Activated naive CD8-positive, alpha-beta T cell treated with anti-CD3 and anti-CD28 coated beads, Interleukin-2, amount 10 ng/mL, durations not matched to agents 7 days and 5 days (primary cell): ENCODE data around the gene HNRNPL. TPM values are rescaled to one million over a fixed set of nuclear protein-coding genes. Genes with fewer than 3 reads are reported as not detected.
"Not testable (repeated sequence)": the region's sequence is repeated elsewhere in the genome, so short reads cannot be mapped to it uniquely, and the experiment has no call there.

Source experiments
- ATAC-seq: fragments of 150-1000 bp; cut with Tn5 transposase; one replicate; pipeline ENCODE4 v1.10.0; 2021; ENCODE audit warnings: low read depth, moderate library complexity
- POLR2A ChIA-PET: fragments of 350-600 bp; sonication (Branson Sonifier 250); formaldehyde crosslinking; loops from one replicate; lab custom pipeline; 2021; ENCODE audit warnings: antibody characterized with exemption; lab: Charles Lee
- DNase-seq: peaks from one replicate; pipeline ENCODE4 v3.0.0; 2021
- H3K27ac Mint-ChIP-seq: one replicate; pipeline ENCODE4 v1.8.0; 2022; ENCODE audit warnings: mild to moderate bottlenecking, mixed read lengths
- H3K27me3 Mint-ChIP-seq: one replicate; pipeline ENCODE4 v1.8.0; 2022; ENCODE audit warnings: mild to moderate bottlenecking, moderate library complexity, mixed read lengths
- H3K36me3 Mint-ChIP-seq: one replicate; pipeline ENCODE4 v1.8.0; 2021; ENCODE audit warnings: mild to moderate bottlenecking, mixed read lengths
- H3K4me1 Mint-ChIP-seq: one replicate; pipeline ENCODE4 v1.8.0; 2021; ENCODE audit warnings: mixed read lengths
- H3K4me3 Mint-ChIP-seq: one replicate; pipeline ENCODE4 v1.8.0; 2022; ENCODE audit warnings: mild to moderate bottlenecking, moderate library complexity, mixed read lengths
- H3K9me3 Mint-ChIP-seq: one replicate; pipeline ENCODE4 v1.8.0; 2021; ENCODE audit warnings: mixed read lengths
- total RNA-seq, 2 experiments: library from RNA; stranded (reverse); gene quantifications; one replicate each; pipeline ENCODE4 v1.2.3, GENCODE V29; 2021

Gene HNRNPL
- total RNA-seq, 2 experiments from 2014 or later: 441 to 455 TPM

DNA sequence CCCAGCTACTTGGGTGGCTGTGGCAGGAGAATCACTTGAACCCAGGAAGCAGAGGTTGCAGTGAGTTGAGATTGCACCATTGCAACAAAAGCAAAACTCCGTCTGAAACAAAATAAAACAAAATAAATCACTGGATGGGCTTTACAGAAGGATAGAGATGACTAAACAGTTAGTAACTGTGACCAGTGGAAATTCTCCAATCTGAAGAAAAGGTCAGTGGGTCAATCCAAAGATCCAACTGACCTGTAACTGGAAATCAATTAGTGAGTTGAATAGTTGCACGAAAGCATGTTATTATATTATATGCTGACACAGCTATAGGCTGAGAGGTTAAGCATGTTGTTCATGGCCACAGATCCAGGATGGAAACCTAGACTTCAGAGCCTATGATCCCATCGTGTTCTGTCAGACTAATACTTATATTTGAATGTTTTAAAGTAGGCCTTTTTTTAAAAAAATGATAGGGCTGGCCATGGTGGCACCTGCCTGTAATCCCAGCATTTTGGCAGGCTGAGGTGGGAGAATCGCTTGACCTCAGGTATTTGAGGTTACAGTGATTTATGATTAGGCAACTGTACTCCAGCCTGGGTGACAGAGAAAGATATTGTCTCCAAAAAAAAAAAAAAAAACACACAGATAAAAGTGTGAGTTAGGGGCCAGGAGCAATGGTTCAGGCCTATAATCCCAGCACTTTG is 19.6 kb downstream of the HNRNPL start:
- peaks cover 23% of the 10 kb centered on the region for H3K36me3 Mint-ChIP-seq
- no peak for DNase-seq
- H3K4me1 Mint-ChIP-seq: peaks cover 27% of the 10 kb centered on the region
- peak overlapping the region; percentile 95 for H3K4me3 Mint-ChIP-seq
- no peak for ATAC-seq
- peak overlapping the region; percentile 88 for H3K27ac Mint-ChIP-seq
- POLR2A ChIA-PET: interaction anchor here (1.3 to 5.1 kb wide), 2 partner anchors 13 to 47 kb away, joined by 3 to 55 read pairs; no protein-coding TSS in a partner anchor
- no peaks in the 10 kb centered on the region for H3K27me3 Mint-ChIP-seq
- H3K9me3 Mint-ChIP-seq: no peaks in the 10 kb centered on the region

DNA sequence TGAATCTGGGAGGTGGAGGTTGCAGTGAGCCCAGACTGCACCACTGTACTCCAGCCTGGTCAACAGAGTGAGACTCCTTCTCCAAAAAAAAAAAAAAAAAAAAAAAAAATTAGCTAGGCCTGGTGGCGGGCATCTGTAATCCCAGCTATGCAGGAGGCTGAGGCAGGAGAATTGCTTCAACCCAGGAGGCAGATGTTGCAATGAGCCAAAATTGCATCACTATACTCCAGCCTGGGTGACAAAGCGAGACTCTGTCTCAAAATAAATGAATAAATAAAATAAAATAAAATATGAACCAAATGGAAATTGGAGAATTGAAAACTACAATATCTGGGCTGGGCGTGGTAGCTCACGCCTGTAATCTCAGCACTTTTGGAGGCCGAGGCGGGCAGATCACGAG is 20.6 kb downstream of the HNRNPL start:
- POLR2A ChIA-PET, ATAC-seq, H3K27ac Mint-ChIP-seq, H3K4me3 Mint-ChIP-seq, DNase-seq, H3K27me3 Mint-ChIP-seq, H3K9me3 Mint-ChIP-seq: not testable (repeated sequence)
- peaks cover 30% of the 10 kb centered on the region for H3K36me3 Mint-ChIP-seq
- H3K4me1 Mint-ChIP-seq: peaks cover 27% of the 10 kb centered on the region

DNA sequence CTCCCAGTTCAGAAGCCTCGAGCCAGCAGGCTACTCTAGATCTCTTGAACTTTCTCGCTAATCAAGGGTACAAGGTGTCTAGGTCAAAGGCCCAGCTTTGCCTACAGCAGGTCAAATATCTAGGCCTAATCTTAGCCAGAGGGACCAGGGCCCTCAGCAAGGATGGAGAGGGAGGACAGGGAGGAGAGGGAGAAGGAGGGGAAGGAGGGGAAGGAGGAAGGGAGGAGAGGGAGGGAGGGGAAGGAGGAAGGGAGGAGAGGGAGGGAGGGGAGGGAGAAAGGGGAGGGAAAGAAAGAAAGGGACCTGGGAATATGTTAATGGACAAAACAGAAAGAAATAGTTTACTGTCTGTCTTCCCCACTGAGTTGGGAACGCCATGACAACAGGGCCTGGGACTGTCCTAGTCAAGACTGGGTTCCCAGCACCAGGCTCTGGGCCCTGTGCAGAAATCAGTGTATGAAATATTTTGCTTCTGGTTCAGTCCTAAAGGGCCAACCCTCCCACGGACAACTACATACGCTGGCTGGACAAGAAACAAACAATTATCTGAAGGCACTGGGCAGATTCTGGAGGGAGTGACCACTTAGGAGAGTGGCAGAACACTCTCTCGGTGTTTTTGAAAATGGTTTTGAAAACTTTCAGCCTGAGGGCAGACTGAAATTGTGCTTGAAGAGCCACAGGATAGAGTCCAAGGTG is 22.8 kb downstream of the HNRNPL start:
- Mint-ChIP-seq H3K4me1 (peaks cover 19% of the 10 kb centered on the region), H3K27ac (peak overlapping the region; percentile 56), H3K4me3 (no peak overlapping the region), H3K9me3 (no peaks in the 10 kb centered on the region), H3K36me3 (peaks cover 52% of the 10 kb centered on the region), H3K27me3 (no peaks in the 10 kb centered on the region)
- DNase-seq: no peak
- POLR2A ChIA-PET: interaction anchor here (0.6 to 0.9 kb wide), 2 partner anchors 74 to 522 kb away, joined by 3 to 4 read pairs; no protein-coding TSS in a partner anchor
- no peak for ATAC-seq

DNA sequence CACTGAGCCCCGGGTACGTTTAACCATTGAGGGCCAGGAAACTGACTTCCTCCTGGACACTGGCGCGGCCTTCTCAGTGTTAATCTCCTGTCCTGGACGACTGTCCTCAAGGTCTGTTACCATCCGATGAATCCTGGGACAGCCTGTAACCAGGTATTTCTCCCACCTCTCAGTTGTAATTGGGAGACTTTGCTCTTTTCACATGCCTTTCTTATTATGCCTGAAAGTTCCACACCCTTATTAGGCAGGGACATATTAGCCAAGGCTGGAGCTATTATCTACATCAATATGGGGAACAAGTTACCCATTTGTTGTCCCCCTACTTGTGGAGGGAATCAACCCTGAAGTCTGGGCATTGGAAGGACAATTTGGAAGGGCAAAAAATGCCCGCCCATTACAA is 23.9 kb downstream of the HNRNPL start:
- H3K27me3 Mint-ChIP-seq, H3K4me3 Mint-ChIP-seq, H3K9me3 Mint-ChIP-seq, ATAC-seq, H3K27ac Mint-ChIP-seq, DNase-seq: not testable (repeated sequence)
- Mint-ChIP-seq H3K4me1 (peaks cover 14% of the 10 kb centered on the region), H3K36me3 (peaks cover 51% of the 10 kb centered on the region)
- POLR2A ChIA-PET: interaction anchor here (0.6 to 0.9 kb wide), 2 partner anchors 75 to 521 kb away, joined by 3 to 4 read pairs; no protein-coding TSS in a partner anchor

DNA sequence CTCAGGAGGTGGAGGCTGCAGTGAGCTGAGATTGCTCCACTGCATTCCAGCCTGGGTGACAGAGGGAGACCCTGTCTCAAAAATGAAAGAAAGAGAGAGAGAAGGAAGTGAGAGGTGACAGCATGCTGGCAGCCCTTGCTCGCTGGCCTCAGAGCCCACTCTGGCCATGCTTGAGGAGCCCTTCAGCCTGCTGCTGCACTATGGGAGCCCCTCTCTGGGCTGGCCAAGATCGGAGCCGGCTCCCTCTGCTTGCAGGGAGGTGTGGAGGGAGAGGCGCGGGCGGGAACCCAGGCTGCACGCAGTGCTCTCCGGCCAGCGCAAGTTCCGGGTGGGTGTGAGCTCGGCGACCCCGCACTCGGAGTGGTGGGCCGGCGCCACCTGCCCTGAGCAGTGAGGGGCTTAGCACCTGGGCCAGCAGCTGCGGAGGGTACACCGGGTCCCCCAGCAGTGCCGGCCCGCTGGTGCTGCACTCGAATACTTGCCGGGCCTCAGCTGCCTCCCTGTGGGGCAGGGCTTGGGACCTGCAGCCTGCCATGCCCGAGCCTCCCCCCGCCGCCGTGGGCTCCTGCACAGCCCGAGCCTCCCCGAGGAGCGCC is 28.5 kb downstream of the HNRNPL start:
- H3K27me3 Mint-ChIP-seq, H3K27ac Mint-ChIP-seq, DNase-seq, H3K9me3 Mint-ChIP-seq, H3K4me1 Mint-ChIP-seq, ATAC-seq, H3K4me3 Mint-ChIP-seq, POLR2A ChIA-PET: not testable (repeated sequence)
- peaks cover 37% of the 10 kb centered on the region for H3K36me3 Mint-ChIP-seq

- Mint-ChIP-seq H3K27me3 (no peaks in the 10 kb centered on the region), H3K9me3 (no peaks in the 10 kb centered on the region), H3K36me3 (peaks cover 33% of the 10 kb centered on the region), H3K27ac (peak overlapping the region; percentile 31), H3K4me3 (no peak overlapping the region), H3K4me1 (no peaks in the 10 kb centered on the region)
- ATAC-seq (no peak), DNase-seq (no peak)
- POLR2A ChIA-PET: no interaction called here
Observed at GRCh38 chr19:38819231-38819920, 30.4 kb downstream of the HNRNPL start.

DNA sequence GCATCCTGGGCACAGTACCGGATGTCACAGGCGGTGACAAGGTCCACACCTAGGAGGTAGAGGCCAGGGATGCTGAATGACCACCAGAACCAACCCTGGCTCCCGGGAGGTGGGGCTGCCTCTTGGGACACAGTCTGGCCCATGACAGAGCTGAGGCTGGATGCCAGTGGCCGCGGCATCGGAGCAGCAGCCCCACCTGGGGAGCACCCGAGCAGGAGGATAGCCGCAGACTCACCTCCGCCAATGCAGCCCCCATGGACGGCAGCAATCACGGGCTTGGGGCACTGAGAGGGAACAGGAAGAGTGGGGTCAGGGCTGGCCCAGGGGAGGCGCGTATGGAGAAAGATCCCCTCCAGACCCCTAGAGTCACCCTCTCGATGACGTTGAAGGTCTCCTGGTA is 32.7 kb downstream of the HNRNPL start:
- POLR2A ChIA-PET: no interaction called here
- DNase-seq (no peak), ATAC-seq (no peak)
- Mint-ChIP-seq H3K9me3 (no peaks in the 10 kb centered on the region), H3K4me3 (no peak overlapping the region), H3K4me1 (no peaks in the 10 kb centered on the region), H3K27ac (no peak overlapping the region), H3K36me3 (peaks cover 11% of the 10 kb centered on the region), H3K27me3 (no peaks in the 10 kb centered on the region)

DNA sequence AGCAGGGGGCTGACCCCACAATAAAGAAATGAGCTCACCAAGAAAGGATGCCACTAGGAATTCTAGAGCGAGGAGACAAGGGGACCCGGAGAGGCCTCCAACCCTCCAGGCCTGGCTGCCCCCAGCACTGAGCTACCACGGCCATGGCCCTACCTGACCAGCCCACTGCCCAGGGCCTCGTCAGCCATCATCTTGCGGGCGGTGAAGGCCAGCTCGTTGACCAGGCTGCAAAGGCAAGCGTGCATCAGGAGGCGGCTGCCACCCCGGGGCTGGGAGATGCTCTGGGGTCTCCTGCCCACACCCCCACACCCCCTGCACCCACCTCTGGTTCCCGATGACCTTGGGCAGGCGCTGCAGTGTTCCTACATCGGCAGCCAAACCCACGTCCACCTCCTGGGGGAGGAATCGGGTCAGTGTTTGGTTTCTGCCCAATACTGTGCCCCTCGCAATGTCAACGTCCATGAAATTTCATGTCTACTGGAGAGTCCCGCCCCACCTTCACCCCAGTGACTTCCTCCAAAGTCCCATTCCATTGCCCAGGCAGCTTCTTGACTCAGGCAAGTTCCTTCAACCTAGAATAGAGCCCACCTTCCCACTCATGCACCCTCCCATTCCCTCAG is 33.5 kb downstream of the HNRNPL start:
- POLR2A ChIA-PET: no interaction called here
- Mint-ChIP-seq H3K9me3 (no peaks in the 10 kb centered on the region), H3K27ac (no peak overlapping the region), H3K27me3 (no peaks in the 10 kb centered on the region), H3K4me1 (no peaks in the 10 kb centered on the region), H3K4me3 (no peak overlapping the region), H3K36me3 (peaks cover 8% of the 10 kb centered on the region)
- DNase-seq: no peak
- ATAC-seq: no peak

DNA sequence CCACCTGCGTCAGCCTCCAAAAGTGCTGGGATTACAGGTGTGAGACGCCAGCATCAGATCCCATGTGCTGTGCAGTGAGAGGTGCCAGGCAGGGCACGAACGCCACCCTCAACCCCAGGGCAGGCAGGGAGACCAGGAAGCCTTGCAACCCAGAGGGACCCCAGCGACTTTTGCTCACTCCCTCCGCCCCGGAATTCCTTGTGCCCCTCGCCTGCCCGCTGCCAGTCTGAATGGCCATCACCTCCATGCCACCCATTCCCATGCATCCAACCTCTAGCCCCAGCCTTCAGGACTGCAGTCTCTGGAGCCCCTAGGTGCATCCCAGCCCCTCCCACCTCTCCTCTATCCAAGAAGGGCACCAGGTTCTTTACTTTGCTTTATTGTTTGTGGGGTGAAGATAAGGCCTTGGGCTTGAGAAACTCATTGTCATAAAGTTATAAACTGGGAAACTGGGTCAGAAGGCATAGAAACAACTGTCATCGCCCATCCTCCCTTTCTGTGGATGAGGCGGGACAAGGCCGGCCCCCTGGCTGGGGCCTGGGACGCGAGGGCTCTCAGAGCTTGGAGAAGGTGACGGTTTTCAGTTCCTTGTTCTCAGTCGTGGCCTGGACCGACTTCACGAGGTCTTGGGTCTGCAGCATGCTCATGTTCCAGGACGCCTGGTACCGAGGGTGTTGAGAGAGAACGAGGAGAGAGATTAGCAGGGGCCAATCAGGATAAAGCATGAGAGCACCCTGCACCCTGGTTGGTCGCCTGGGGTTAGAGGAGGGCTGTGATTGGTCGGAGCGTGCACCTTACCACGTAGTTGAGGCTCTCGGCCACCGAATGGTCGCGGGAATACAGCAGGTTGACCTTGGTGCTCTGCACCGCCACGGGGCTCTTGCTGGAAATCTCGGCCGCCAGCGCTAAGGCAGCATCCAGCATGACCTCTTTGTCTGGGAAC is 34.5 kb downstream of the HNRNPL start:
- Mint-ChIP-seq H3K27me3 (no peaks in the 10 kb centered on the region), H3K9me3 (no peaks in the 10 kb centered on the region), H3K36me3 (peaks cover 7% of the 10 kb centered on the region), H3K27ac (no peak overlapping the region), H3K4me3 (no peak overlapping the region), H3K4me1 (no peaks in the 10 kb centered on the region)
- no peak for ATAC-seq
- DNase-seq: no peak
- POLR2A ChIA-PET: no interaction called here

- H3K27me3 Mint-ChIP-seq, H3K4me3 Mint-ChIP-seq, DNase-seq, H3K9me3 Mint-ChIP-seq, H3K27ac Mint-ChIP-seq, H3K36me3 Mint-ChIP-seq, H3K4me1 Mint-ChIP-seq, POLR2A ChIA-PET, ATAC-seq: not testable (repeated sequence)
Observed at GRCh38 chr19:38813932-38814331, 35.9 kb downstream of the HNRNPL start.

DNA sequence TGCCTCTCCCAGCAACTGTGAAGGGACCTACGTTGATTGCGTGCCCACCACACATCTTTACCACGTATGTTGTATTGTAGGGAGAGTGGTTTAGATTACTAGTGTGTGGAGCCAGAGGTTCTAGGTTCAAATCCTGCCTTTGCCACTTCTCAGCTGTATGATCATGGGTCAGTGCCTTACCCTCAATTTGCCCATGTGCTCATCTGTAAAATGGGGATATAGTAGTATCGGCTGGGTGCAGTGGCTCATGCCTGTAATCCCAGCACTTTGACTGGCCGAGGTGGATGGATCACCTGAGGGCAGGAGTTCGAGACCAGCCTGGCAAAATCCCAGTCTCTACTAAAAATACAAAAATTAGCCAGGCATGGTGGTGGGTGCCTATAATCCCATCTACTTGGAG is 36.5 kb downstream of the HNRNPL start:
- no peaks in the 10 kb centered on the region for H3K27me3 Mint-ChIP-seq

GRCh38 chr19:38812841-38813320 is 36.9 kb downstream of the HNRNPL start, which contains the start of gene LGALS4:
Gene LGALS4, minus strand, starts transcription at chr19:38812945. Its CDS starts 59 bp downstream, at chr19:38812886.
- no peaks in the 10 kb centered on the region for H3K9me3 Mint-ChIP-seq
- DNase-seq: no peak
- H3K27ac Mint-ChIP-seq: no peak within 1 kb of the TSS
- H3K36me3 Mint-ChIP-seq: peaks cover 7% of the 10 kb centered on the region
- H3K4me1 Mint-ChIP-seq: no peaks in the 10 kb centered on the region
- no peak for ATAC-seq
- H3K4me3 Mint-ChIP-seq: no peak within 1 kb of the TSS
- POLR2A ChIA-PET: interaction anchor here (0.6 to 2.8 kb wide), 2 partner anchors 10 to 19 kb away, joined by 3 to 7 read pairs; partner anchors contain the start of gene ECH1
- no peaks in the 10 kb centered on the region for H3K27me3 Mint-ChIP-seq

More for the DNA sequence above, 36.5 kb downstream of the HNRNPL start:
- H3K4me3 Mint-ChIP-seq: no peak overlapping the region
- POLR2A ChIA-PET: interaction anchor here (2.8 kb wide), 1 partner anchor 19 kb away, joined by 7 read pairs; the partner anchor contains the start of gene ECH1
- no peaks in the 10 kb centered on the region for H3K4me1 Mint-ChIP-seq
- no peak for ATAC-seq
- DNase-seq: no peak
- no peaks in the 10 kb centered on the region for H3K9me3 Mint-ChIP-seq
- no peak overlapping the region for H3K27ac Mint-ChIP-seq
- peaks cover 7% of the 10 kb centered on the region for H3K36me3 Mint-ChIP-seq
